GM21529 (cell line): ENCODE data around the gene CCNJL.
"Not testable (repeated sequence)": the region's sequence is repeated elsewhere in the genome, so short reads cannot be mapped to it uniquely, and the experiment has no call there.

ENCODE experiments used
- ATAC-seq: cut with Tn5 transposase; IDR thresholded peaks from one replicate; pipeline ENCODE4 v1.9.1; 2021; ENCODE audit not compliant: unreplicated experiment

The CCNJL gene

DNA sequence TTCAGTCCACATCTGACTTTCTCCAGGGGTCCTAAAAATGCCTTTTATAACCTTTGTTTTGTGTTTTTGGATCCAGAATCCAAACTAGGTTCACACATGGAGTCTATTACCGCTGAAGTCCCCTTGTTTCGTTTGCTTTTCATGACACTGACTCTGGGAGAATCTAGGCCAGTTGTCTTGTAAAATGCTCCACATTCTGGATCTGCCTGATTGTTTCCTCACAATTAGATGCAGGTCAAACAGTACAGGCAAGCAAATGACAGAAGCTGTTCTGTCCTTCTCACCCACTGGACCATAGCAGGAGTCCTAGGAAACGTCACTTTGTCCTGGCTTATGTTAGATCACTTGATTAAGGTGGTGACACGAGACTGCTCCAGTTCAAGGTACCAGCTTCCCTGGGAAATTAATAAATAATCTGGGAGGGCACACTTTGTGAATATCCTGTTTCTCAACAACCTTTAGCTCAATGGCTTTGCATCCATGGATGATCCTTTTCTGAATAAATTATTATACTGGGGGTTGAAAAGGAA is 49.0 kb downstream of the CCNJL start:
- ATAC-seq: no peak

DNA sequence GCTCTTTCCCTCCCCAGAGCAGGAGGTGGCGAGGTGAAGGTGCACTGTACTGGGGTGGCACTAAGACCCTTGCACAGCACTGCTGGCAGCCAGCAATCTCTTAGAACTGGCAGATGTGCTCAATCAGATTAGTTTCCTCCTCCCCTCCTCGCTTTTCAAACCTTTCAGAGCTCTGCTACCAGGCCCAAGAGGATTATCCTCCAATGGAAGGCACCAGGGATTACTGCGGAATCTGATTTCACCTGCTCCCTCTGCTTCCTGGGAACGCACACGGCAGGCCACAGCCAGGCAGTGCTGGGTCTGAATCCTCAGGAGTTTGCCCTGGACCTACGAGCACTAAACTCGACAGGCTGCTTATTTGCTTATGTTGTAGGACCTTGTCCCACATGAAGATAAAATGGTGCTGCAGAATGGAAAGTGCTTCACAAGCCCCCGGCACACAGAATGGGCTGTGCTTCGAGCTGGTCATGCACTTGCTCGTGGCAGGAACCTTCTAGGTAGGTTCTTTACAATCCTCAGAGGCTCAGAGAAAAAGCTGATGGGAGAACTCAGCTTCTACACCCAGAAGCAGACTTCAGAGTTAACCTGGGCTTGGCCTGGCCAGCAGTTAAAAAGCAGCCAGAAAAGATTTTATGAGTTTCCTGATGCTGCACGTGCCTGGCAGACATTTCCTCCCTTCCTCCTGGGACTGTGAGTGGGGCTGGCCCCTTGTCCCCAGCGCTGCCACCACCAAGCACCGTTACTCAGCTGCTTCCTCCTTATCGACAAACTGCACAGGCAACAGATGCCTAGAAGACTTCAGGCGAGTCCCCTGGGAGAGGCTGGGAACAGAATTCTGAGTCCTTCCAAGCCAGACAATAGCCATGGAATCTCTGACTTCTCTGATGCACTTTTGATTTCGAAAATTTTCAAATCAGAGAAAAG is 50.0 kb downstream of the CCNJL start:
- ATAC-seq: no peak

DNA sequence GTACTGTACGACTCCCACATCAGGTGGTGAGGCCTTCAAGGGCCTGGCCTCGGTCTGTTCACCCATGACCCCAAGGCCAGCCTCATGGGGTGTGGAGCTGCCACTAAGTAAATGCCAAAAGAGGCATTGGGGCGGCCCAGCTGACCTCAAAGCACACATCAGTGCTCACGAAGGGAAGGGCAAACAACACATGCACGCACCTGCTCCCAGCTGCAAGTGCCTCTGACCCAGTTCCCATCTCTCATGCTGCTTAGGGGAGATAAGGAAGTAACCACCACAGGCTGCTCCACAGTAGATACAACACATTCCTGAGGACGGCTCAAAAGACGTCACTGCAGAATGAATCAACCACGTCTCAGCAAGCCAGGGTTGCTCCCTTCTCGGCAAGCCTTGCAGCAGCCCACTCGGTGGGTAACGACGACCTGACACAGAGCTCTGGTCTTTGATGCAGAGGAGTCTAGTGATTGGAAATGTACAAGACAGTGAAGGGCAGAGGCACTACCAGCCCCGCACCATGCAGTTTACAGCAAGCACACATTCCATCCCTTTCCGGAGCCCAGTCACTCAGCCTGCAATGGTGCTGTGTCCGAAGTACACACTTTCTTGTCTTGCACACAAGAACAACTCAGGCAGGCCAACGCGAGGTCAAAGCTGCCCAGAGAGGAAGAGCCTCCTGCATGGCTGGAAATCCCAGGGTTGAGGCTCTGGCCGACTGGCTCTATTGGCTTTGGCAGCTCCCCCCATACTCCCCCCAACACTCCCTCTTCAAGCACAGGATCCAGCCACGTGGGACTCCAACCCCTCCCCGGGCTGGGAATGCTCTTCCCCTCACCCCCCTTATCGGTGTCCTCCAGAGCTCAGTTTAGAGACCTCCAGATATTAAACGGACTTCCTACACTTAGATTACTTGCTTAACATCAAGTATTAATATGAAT is 51.2 kb downstream of the CCNJL start:
- peak; percentile 53 for ATAC-seq

DNA sequence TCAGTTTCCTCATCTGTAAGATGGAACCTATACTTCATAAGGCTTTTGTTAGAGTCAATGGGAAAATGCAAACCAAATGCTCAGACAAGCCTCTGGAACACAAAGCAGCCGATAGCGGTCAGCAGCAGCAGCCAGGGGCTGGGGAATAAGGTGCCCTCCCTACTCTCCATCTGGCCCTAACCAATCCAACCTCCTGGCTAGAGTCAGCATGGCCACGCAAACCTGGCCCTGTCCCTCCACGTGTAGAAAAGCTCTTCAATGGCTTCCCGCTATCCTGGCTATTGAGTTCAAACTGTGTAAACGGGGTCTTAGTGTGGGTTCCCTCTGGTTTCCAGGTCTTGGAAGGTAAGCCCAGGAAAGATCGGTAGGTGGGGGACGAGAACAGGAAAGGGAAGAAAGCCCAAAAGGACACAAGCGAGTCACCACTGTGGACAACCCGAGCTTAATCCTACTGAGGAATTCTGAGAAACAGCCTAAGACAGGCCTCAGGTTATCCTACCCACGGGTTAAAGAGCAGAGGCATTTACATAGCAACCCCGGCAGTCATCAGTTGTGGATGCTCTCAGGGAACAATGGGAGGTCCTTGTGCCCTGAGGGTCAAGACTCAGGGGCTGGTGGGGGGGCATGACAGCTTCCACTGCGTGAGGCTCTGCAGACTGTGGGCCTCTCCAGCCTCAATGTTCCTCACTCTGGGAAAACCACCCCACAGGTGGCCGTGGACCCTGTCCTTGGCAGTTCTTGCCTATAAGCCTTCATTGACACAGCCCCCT is 52.2 kb downstream of the CCNJL start:
- peak; percentile 8 for ATAC-seq

DNA sequence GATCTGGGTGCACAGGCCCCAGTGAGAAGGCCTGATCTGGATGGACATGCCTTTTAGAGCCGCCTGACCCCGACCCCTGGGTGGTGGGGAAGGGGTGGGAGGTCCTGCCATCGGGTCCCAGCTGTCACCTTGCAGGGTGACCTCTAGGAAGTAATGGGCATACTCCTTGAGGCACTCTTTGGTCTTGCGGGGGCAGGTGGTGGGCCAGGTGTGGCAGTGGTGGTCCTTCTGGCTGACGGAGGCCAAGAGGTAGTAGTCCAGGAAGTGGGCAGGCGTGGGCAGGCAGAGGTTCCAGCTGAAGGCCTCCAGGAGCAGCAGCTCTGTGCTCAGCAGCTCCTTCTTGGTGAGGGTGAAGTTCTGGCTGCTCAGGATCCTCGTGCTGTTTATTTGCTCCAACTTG is 53.0 kb downstream of the CCNJL start:
- ATAC-seq: no peak

DNA sequence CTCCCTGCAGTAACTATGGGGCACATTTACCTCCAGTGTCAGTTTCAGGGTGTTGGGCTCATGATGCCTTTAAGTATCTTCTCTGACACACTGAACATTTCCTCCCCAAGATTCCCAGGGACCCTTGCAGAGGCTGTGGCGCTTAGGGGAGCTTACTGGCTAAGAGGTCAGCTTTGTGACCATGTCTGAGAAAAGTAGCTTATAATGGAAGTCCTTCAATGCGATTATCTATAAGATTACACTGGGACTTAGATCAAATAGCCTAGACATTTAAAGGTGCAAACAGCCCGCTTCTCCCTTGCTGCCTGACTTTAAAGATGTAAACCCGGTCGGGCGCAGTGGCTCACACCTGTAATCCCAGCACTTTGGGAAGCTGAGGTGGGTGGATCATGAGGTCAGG is 57.7 kb downstream of the CCNJL start:
- ATAC-seq: no peak

DNA sequence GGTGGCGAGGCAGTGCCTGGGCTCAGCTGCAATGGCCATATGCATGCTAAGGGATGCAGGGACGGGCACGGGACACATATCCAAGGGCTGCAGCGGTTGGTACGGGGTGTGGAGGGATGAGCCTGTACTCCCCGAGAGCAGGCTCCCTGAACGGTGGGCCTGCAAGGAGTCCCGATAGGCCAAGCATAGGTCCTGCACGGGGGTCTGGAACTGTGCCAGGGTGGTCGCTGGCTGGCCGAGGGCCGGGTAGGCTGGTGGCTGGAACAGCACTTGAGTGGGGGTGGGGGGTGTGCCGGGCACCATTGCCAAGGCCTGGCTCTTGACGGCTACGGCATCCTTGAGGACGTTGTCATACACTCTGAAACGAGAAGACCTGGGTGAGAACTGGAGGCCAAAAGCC is 58.9 kb downstream of the CCNJL start:
- no peak for ATAC-seq

DNA sequence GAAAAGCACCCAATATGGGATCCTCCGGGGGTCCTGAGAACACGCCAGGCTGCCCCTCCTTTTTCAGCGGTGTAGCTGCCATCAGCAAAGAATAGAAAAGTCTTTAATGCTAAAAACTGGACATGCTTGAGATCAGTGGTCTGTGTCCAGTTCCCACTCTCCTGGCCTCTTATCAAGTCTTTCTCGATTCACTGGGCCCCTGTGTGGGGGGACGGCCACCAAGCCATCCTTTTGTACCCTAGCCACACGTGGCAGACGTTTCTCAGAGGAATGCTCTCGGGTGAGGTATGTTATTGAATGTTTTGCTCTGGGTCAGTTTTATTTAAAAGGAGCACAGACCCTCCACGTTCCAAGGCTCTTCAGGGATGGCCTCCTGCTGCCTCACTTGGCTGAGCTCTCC is 59.4 kb downstream of the CCNJL start:
- ATAC-seq: no peak

DNA sequence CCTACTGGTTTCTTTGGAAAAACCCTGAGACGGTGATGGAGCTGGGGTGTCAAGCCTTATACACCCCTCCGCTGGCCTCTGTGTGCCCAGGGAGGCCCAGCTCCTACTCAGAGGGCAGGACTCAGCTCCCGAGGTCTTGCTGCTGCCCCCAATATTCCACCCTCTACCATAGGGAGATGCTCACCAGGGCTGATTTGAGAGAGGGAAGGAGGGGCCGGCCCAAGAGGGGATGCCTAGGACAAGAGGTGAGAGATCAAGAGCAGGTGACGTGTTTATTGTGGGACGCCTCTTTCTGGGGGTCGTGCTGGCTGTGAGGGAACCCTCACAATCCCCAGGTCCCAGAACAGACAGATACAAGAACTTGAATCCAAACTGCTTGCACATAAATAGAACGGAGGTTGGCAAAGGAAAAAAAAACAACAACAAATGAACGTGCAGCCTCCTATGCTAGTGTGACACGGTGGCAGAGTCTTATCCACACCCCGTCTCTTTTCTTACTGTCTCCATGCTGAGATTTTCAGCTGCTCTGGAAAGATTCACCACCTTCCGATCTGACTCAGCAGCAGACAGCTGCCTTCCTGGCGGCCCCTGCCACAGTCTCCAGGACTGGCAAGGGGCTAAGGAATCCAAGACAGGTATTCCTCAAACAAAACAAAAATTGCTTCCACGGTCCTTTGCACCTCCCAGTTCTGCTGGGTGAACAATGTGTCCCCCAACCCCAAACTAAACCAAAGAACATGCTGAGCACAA is 60.8 kb downstream of the CCNJL start:
- no peak for ATAC-seq

DNA sequence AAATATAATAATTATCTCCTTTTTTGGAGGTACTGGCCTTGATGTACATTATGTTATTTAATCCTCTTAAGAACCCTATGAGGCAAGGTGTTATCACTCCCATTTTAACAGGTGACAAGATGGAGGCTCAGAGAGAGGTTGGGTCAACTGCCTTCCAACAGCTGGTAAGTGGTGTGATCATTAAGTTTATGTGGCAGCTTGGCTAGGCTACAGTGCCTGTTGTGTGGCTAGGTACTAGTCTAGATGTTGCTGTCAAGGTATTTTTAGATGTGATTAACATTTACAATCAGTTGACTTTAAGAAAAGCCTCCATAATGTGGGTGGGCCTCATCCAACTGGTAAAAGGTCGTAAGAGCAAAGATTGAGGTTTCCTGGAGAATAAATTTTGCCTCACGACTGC is 61.5 kb downstream of the CCNJL start:
- no peak for ATAC-seq

DNA sequence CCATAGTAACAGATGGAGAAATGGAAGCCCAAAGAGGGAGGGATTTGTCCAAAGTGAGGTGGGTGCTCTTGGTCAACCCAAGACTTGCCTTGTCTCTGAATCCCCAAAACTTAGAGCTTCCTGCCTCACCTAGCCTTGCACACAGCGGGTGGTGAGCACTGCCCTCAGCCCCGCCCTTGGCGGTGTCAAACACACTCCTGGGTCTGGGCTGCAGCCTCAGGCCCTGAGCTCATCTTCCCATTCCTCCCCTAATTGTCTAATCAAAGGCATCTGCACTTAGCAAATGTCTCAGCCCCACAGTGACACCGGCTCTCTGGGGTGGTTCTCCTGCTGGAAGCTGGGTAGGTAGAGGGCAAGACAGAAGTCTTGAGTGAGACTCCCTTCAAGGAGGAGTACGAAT is 62.1 kb downstream of the CCNJL start:
- no peak for ATAC-seq

DNA sequence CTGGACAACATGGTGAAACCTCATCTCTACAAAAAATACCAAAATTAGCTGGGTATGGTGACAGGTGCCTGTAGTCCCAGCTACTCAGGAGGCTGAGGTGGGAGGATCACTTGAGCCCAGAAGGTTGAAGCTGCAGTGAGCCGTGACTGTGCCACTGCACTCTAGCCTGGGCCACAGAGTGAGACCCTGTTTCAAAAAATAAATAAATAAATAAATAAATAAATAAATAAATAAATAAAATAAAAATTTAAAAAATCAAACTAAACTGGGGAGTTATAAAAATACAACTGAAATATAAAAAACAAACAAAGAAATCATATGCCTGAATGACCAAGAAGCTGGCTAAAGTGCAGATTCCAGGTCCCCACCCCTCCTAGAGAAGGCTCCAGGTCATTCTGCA is 62.8 kb downstream of the CCNJL start:
- ATAC-seq: not testable (repeated sequence)

DNA sequence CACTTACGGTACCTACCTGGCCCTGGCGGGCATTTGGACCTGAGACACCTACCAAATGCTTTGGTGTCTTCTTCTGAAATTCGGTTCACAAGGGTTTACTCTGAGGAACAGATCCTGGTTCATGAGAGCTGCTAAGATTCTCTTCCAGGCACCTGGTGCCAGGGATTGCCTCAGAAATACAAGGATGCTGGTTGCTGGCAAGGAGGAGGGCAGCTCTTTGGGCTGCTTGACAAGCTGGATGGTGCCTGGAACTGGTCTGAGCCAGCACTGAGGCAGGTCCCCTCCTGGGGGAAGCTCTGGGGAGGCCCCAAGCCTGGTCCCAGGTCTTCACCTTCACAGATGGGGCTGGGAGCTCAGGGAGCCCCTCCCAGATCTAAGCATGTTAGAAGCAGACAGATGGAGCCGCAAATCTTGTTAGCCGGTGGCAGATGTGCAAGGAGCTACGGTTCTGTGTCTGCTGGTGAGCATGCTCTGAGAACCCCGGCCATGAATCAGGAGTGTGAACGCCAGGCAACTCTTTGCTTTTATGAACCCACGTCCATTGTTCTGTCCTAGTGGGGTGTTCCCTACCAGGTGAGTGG is 66.8 kb downstream of the CCNJL start:
- ATAC-seq: no peak

DNA sequence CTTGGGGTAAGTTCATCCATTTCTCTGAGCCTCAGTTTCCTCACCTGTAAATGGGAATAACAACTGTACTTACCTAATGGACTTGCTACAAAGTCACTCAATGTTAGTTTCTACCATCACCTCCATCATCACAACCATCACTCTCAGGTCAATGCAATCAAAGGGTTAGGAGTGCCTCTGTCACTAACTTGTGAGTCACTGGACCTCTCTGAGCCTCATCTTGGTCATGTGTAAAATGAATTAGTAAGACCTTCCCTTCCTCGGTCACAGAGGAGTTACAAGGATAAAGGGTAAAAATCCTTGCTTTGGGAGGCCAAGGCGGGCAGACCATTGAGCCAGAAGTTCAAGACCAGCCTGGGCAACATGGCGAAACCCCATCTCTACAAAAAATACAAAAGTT is 70.2 kb downstream of the CCNJL start:
- ATAC-seq: no peak

DNA sequence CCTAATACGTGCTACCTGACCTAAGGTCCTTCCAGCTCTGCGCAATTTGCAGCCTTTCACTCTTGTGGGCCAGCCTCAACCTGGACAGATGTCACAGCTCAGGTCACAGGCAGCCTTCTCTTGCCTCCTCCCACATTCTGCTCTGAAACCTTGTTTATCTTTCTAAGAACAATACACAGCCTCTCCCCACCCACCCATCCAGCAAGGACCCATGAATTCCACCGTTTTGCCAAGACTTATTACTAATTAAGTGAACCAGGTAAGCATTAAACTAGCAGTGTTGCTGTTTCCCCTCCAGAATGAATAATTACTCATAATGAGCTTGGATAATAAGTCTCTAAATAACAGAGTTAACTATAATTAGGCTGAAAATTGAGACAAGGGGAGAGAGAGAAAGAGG is 72.0 kb downstream of the CCNJL start:
- ATAC-seq: no peak

DNA sequence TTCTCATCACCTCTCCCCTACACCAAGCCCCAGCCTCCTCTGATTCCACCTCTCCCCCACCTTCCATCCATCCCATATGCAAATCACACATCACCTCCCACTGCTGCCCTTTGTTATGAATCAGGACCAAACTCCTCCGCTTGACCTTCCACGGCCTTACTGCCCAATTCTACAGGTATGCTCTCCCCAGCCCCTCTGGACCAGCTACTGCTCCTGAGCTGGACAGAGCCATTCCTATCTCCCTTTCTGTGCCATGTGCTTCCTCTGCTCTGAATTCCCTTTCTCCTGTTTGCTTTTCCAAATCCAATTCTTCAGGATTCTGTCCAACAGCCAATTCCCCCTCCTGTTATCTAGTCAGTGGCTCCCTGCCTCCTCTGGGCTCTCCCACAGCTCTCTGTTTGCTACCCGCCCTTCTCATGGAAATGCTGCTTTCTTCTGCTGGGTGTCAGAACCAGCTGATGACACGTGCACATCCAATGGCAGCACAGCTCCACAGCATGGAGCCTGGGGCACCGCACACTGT is 74.7 kb downstream of the CCNJL start:
- ATAC-seq: no peak

DNA sequence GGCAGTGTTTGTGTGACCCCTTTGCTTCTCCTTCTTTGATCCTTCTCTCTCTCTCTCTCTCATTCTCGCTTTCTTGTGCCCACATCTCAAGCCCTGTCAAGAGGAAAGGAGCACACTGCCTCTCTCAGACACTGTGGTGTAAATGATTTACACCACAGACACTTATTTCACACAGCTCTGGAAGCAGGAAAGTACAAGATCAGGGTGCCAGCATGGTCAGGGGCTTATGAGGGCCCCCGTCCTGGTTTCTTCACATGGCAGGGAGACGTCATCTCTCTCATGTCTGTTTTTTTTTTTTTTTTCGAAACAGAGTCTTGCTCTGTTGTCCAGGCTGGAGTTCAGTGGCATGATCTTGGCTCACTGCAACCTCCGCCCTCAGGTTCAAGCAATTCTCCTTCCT is 76.6 kb downstream of the CCNJL start:
- no peak for ATAC-seq

DNA sequence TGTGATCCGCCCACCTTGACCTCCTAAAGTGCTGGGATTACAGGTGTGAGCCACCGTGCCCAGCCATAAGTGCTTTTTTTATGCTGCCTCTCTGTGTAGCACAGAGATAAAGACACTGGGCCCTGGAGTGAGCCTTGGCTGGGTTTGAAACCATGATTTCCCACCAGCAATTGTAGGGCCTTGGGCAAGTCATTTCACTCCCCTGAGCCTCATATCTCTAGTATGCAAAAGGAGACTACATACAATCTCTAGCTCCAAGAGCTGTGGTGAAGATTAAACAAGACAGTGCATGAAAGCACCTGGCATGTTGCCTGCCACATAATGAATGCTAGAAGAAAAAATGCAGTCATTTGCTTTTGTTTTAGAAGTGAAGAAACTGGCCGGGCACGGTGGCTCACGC is 79.1 kb downstream of the CCNJL start:
- ATAC-seq: no peak

DNA sequence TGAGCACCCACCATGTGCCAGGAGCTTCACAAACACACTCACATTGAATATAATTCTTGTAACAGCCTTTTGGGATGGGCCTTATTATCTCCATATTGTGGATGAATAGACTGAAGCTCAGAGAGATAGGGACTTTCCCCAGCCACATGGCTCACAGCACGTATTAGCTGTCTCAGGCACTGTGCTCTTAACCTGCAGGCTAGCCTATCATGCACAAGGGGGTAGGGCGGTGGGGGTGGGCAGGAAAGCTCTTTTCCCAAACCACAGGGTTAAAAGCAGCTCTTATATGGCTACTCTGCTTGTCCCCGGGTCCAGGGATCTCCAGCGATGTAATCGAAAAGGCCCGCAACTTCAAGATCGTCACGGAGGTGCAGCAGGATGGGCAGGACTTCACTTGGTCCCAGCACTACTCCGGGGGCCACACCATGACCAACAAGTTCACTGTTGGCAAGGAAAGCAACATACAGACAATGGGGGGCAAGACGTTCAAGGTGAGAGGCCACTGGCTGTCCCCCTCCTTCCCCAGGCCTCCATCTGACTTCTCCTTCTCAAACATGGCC is 80.5 kb downstream of the CCNJL start:
- ATAC-seq: no peak
